Measurements from ENCODE around the gene SLC24A4.

Gene SLC24A4

DNA sequence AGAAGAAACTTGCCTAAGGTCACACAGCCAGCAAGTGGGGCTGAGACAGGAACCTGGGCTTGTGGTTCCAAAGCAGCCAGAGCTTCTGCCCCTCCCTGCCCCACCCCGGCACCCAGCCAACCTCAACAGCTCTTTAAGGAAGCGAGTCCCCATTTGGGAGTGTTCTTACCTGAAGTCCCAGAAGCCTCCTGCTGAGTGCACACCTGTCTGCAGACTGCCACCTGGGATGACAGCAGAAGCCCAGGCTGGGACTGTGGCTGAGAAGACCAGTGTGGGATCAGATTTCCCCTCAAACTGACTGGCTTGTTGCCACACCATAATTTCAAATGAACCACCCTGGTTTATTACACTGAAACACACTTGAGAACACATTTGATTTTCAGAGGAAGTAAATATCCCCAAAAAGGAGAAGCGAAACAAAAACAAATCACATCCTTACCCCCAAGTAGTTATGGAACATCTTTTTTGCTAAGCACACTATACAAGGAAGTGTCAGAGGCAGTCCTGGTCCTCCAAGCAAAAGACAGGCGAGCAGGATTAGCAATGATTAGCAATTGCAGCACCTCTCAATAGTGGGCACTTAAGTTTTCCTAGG, 184.3 kb downstream of the SLC24A4 start:
- no peak for FAIRE-seq

DNA sequence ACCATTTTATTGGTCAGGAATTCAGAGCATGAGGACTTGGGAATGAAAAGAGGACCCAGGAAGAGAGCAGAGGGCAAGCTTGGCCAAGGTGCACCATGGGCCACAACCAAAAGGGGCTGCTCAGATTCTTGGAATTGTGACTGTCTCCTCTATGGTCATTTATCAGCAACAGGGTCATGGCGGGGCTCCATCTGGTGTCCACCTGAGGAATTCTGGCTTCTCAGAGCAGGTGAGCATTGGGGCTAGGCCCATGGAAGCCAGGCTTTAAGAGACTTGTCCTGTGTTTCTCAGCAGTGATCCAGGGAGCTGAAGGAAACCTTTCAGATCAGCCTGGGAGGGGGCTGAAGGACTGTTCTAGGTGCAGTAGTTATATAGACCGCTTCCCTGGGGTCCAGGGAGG, 188.0 kb downstream of the SLC24A4 start:
- no peak for FAIRE-seq

DNA sequence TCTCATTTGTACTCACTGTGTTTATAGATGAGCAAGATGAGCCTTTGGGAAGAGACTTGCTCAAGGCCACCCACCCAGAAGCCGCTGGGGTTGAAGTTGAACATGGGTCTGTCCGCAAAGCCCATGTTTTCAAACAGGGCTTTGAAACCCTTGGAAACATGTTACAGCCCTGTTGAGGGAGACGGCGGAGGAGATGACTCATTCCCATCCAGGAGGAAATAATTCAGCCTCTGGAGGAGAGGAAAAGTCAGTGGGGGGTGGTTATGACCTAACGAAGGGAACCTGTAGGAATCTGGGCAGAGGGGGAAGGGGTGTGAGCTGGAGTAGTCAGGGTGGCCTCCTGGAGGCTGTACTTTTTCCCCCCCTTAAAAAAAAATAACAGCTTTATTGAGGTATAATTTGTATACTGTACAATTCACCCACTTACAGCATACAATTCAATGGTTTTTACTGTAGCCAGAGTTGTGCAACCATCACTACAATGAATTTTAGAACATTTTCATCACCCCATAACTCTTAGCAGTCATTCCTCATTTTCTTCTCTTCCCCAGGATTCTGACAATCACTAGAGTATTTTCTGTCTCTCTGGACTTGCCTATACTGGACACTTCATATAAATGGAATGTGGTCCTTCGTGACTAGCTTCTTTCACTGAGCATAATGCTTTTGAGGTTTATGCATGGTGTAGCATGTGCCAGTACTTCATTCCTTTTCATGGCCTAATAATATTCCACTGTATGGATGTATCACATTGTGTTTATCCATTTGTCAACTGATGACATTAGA, 188.7 kb downstream of the SLC24A4 start:
- FAIRE-seq = no peak

DNA sequence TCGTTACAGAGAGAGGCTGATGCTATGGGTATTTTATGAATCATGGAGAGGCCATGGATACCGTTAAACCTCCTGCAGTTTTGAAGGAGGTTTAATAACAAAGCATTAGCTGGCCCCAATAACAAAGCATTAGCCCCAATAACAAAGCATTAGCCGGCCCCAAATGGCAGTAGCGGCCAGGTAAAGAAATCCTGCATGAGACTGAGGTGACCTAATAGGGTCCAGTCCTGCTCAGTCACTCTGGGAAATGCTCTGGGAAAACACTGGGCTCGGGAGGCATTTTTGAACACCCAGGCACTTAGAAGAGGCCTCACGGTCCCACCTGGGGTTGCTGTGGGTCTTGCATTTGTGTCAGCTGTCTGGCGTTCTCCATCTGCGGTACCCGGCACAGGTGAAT, 189.8 kb downstream of the SLC24A4 start:
- FAIRE-seq = no peak

DNA sequence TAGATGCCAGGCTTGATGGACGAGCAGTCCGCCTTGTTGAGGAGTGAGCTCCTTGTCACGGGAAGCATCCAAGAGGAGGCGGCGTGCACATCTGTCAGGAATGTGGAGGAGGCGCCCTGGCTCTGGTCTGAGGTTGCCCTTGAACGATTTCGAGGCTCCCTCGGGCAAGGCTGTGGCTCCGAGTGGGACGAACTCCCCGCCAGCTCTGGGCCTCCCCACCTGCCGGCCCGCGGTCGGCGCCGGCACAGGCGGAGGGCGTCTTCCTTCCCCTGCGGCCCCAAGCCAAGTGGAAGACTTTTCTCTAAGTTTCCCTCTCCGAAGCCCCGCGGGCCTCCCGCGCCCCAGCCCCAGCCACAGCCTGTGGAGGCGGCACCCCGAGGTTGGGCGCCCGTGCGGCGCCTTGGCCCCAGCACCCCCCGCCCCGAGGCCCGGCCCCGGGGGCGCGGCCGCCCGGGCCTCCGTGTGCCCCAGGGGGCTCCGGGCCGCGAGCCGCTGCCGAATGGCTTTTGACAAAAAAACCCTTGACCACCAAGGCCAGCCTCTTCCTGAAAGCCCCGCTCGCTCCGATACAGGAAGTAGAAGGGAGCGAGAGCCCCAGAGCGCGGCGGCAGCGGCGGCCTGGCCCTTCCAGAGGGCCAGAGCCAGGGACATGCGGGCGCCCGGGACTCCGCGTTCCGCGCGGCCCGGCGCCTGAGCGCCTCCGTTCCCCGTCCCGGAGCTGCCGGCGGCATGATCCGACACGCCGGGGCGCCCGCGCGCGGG, 190.4 kb downstream of the SLC24A4 start, which contains the start of gene RIN3:
RIN3 (plus strand) TSS at position 578 of the 762 bp plus-strand sequence; CDS start at position 730, 152 bp downstream.
- FAIRE-seq = no peak

DNA sequence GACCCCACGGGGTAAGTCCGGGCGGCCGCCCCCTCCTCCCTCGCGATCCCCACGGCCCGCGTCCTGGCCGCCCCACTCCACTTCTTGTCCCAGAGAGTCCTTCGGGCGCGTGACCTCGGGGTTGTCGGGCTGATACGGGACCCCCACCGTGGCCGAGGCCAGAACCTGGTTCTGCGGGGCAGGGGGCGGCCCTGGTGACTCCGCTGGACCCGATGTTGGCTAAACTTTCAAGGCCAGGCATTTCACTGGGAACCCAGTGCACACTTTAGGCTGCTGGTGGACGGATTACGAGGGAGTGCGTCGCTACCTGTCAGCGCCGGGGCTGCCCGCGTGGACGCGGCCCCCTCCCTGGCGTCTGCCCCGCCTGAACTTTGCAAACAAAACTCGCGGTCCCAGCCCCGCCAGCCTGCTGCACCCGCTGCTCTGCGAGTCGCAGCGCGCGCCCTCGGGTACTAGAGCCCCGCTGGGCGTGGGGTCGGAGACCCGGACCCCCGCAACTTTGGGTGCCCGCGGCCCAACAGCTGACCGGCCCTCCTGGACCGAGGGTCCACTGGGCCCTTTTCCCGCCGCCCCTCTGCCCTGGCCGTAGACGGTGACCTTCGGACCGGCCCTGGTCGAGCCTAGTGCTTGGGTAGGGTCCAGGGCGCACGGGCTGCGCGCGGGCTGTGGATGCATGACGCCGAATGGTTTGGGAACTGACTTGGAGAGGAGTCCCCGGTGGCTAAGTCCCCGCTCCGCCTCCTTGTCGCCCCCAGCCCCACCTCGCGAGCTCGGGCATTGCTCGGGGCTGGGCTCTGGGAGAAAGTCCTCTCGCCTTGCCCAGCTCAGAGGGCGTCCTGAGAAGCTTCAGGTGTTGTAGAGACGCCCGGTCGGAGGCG, 191.2 kb downstream of the SLC24A4 start:
- FAIRE-seq = no peak

DNA sequence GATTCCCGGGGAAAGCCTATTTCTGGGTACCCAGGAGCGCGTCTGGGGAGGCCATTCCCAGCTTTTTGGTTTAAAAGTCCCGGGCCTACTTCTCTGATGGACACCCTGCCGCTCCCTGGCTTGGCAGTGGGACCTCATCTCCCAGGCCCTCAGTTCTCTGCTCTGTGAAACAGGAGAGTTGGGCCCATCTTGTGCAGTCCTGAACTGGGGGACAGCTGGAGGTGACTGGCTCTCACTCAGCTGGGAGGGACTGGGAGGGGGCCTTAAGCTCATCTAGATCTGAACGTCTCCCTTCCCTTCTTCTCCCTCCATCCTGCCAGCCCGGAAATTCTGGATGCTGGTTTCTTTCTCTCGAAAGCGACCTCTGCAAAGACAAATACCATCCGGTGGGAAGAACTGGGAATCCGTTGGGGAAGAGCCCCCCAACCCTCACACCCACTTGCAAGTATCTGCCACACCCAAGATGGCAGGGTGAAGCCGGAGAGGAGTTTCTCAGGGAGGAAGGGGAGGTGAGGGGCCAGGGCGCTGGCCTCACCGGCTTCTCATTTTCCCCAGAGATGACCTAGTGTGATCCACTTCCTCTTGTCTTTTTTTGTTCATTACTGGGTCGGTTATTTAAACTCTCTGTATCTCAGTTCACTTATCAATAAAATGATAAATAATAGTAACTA, 192.0 kb downstream of the SLC24A4 start:
- no peak for FAIRE-seq

DNA sequence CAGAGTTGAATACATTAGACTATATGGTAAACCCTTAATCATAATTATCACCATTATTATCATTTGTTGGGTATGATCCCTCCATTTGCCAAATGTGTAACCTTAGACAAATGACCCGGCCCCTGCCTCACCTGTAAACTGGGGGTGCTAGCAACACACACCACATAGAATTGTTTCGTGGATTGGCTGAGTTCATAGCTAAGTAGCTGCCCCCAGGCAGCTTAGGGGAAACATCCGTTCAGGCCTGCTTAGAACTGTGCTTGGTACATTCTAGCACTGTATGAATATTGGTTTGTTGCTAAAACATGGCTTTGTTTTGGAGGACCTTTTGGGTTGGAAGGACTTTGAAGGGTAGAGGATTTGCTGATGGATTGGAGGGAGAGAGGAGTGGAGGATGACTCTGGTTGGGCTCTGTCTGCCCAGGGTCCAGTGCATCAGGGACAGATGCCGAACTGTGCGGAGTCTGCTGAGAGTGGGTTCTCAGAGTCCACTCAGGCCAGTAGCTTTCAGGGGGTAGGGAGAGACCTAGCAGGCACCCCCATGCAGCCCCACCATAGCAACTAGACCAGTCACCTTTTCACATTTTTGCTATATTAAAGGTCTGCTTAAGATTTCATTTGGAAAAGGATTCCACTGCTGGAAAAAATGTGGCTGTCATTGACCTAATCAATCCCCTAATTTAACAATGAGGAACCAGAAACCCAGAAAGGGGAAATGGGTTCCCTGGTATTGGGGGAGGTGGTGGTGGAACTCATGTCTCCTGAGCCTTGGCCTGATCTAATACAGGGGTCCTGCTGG, 192.8 kb downstream of the SLC24A4 start:
- no peak for FAIRE-seq

DNA sequence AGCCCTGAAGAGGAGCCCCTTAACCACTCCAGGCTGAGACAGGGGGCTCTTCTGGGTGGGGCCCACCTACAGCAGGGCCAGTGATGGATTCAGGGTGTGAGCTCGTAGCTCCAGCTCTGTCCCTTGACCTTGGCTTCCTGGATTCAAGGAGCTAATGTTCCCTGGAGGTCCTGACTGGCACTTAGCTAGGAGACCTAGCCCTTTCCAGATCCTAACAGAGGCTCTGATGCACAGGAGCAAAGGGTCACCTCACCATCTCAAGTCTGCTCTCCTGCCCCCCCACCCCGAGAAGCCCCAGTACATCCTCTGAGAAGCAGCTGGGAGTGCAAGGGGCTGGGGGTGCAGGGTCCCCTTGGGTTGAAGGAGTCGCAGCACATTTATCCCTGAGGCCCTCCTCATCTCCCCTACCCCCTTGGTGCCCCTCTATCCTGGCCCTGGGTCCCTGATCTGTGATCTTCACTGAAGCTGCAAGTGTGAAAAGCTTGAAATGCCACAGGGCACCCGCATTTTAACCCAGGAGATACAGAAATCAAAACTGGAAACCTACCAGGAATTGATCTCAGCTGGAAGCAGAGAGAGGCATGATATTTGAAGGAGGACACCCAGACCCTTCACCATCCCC, 193.5 kb downstream of the SLC24A4 start:
- no peak for FAIRE-seq

DNA sequence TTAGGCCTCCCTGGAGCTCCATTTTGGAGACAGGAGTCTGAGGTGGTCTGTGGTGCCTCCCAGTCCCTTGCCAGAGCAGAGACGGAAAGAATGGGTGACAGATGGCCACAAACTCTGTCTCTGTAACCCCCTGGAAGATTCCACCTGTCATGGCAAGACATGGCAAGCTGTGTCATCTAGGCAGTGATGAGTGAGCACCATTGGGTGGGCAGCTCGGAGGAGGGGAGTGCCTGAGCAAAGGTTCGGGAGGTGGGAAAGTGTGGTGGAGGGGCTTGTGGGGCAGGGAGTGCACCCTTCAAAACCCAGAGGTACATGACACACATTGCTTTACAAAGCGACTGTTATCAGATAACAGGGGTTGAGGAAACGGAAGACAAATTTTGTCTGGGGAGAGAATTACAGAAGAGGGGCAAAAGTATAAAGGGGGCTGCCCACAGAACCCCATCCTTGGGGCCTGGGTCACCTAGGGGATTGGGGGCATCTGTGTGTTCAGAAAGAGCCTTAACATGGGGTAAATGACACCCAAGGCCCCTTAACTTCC, 194.1 kb downstream of the SLC24A4 start:
- FAIRE-seq = no peak

DNA sequence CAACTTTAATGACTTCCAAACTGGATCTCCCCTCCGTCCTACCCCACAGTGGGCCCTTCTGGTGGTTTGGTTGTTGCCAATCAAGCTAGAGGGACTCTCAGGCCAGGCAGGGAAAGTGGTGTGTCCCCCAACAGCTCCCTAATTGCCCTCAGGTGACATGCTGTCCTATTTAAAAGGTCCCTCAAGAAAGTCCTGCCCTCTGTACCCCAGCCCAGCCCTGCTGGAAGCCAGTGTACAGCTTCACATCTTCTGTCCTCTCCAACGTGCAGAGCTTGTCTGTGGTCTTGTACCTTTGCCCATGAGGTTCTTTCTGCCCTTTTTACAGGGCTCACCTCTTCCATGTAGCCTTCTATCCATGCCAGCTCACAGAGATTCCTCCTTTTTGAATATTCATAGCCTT, 194.8 kb downstream of the SLC24A4 start:
- no peak for FAIRE-seq

DNA sequence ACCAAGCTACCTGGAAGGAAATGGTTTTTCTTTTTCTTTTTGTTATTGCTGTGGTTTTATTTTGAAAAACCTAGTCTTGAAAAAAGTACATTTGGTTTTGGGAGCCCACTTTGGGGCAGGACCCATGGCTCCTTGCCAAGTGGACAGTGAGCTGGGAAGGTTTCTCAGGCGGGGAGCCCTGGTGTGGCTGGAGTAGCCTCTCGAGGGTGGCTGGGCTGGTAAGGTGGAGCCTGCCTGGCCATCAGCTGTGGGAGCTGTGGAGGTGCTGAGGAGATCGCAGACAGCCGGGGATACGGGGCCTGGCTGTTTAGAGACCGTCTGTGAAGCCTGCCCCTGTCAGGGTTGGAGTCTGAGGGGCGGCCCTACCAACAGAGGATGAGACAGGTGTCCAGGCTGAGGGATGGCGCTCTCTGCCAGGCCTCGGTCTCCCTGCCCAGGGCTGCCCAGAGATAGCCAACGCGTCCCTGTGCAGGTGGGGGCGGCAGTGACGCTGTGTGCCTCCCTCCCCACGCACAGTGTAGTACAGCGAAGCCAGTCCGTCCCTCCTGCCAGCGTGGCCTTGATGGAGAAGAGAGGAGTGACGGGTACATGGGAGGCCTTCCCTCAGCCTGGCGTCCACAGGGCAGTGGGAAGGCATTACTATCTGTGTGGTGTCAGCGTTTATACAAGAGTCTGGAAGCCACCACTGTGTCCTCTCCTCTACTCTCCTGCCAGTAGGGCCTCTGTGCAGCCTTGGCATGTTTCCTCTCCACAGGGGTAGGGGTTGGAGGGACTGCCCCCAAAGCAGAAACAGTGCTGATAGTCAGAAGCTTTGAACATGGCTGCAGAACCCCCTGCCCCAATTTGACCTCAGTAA, 196.5 kb downstream of the SLC24A4 start:
- FAIRE-seq = no peak

DNA sequence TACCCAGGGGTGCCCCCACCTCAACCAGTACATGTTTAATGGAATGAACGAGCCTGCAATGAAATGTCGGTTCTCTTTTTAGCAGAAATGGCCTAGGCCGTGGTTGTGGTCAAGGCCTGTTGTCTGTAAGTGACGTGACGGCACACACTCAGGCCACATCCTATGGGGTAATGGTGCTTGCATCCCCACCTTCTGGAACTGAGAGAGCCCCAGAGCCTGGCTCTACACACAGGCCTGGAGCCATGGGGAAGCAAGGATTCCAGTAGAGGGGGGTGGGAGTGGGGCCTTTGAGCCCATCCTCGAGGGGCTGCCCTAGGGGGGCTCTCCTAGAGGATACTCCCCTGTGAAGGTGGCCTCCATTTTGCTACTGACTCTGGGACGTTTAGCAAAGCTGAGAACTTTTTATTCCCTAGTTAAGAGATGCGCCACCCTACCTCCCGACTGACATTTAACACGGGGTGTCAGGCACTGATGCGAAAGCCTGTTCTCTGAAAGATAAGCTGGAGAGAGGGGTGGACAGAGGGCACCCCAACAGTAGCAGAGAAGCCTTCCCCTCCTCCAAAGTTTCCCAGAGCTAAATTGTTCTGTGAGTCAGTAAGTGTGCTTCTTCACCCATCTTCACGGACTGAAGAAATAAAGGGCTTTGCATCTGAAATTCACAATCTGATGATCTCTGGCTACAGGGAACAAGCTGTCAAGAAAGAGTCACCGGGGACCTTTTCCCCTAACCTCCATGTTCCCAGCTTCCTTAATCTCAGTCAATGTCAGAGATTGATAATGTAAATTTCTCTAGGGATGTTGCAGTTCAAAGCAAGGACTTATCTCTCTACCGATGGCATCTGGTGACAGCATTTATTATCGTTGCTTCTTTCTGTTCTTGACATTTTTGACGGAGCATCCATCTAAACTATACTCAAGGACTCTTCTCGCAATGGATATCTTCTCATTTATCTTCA, 197.4 kb downstream of the SLC24A4 start:
- FAIRE-seq = no peak

DNA sequence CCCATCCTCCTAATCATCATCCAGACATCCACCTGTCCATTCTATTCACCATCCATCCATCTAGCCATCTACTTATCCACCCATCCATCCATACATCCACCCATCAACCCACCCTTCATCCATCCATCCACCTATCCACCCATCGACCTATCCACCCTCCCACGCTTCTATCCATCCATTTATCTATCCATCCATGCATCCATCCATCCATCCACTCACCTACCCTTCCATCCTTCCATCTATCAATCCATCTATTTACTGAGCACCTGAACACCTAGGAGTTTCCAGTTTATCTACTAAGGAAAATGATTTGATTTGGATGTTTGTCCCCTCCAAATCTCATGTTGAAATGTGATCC, 198.1 kb downstream of the SLC24A4 start:
- no peak for FAIRE-seq

DNA sequence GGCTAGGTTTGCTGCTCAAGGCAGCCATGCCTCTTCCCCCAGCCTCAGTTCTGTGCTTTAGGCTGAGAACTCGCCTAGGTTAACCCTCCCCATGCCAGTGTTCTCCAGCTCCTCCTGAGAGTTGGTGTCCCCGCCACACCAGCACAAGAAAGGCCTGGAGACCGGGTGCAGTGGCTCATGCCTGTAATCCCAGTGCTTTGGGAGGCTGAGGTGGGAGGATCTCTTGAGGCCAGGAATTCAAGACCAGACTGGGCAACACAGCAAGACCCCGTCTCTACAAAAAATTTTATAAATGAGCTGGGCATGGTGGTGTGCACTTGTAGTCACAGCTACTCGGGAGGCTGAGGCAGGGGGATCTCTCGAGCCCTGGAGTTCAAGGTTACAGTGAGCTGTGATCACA, 200.8 kb downstream of the SLC24A4 start:
- no peak for FAIRE-seq

DNA sequence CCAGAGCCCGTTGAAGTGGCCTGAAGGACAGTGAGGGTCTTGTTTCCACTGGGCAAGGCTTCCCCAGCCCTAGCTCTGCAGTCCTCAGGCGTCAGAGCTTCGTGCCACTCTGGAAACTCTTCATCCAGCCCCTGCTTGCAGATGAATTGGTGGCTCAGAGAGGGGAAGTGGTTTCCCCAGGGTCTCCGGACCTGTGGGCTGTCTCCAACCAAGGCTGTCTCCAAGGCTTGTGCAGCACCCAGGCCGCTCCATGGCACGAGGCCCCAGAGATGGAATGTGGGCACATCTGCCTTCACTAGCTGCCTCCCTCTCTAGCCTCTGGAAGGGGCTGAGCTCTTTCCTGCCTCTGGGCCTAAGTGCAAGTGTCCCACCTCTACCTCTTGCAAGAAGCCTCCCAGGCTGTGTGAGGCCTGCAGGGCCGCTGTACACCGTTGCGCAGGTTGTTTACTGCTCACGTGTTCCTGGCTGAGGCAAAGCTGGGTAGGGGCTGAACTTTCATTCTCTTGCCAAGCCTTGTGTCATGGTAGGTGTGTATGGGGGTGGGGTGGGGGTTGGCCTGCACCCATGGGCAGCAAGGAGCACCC, 201.7 kb downstream of the SLC24A4 start:
- FAIRE-seq = no peak

DNA sequence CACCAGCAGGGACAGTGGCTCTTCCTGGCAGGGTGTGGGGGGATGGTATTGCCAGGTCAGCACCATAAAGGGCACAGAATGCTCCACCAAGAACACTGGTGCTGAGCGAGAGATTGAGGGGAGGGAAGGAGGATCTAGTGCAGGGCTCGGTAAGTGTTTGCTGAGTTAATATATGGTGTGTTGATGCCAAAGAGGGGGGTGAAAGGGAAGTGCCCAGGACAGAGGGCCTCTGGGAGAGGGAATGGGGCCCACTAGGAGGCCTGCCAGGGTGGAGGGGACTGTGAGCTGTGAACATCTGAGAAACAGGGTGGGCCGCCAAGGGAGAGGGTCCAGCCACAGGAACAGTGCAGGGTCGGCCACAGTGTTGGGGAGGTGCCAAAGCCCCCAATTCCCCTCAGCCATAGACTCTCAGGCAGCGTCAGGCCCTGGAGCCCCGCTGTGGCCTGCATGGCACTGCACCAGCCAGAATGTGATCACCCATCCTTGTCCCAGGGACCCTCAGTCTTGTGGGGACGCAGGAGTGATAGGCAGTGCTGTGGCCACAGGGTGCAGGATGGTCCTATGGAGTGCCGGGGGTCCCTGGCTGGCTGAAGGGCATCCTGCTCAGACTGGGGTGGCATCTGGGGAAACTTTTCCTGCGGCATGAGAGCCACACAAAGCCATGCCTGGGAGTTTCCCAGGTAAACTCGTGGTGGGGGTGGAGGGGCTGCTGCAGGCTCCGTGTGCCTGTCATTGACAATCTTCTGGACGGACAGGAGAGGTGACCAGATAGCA, 202.5 kb downstream of the SLC24A4 start:
- no peak for FAIRE-seq
